Omental fat pad (tissue), 4 donors: ENCODE measurements around the gene PLAC1. TPM values are rescaled to one million over a fixed set of nuclear protein-coding genes. Genes with fewer than 3 reads are reported as not detected.

ENCODE experiments used
- ATAC-seq: fragments of 150-250 bp; one replicate; pipeline ENCODE4 v1.9.1; 2016; ENCODE audit warnings: mild to moderate bottlenecking, moderate library complexity; ENCODE audit not compliant: low FRiP score
- DNase-seq: peaks from one replicate; pipeline ENCODE4 v3.0.0-alpha.2; 2019; ENCODE audit warnings: low spot score
- total RNA-seq, 4 donors: library from RNA; depleted of rRNA; stranded (reverse); fragments of >200 nt; gene quantifications; one replicate each; pipeline ENCODE4 v1.1.0, GENCODE V29; 2016
- TF ChIP-seq, protein P1 (sequence below), 3 donors: fragments of 450-650 bp; IDR thresholded peaks; one replicate each; pipeline ENCODE4 v1.5.1; 2016 to 2017; ENCODE audit warnings: antibody characterized with exemption in 3 of 3, mild to moderate bottlenecking in 3 of 3, moderate library complexity in 2 of 3

Gene PLAC1
- total RNA-seq, 4 donors from 2014 or later = not detected

DNA sequence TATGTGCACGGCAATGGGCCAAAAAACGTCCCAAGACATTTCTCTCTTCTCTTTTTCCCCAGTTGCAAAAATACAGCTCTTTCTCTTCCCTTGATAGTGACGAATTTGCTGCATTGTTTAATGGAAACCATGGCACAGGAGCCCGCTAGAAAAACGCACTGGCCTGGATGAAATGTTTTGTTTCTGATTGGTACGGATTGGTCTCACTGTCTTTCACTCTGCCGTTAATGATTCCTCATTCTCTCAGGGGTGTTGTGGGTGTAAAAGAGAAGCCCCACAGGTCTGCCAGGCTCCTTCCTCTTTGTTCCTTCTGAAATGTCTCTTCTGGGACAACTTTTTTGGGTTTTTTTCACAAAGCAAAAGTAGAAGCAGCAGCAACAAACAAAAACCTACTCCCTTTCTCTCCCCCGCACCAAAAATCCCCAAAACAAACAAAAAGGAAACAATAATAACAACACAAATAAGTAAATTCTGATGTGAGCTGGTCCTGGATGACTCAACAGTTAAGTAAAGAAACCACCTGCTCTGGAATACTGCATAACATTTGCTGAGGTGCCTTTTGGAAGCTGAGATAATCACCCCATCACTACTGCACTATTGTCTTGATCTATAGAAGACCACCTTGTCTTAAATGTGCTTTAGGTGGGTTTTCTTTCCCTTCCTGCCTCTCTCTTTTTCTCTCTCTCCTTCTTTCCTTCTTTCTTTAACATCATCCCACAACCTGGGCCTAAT is 89.8 kb downstream of the PLAC1 start:
- DNase-seq = no peak
- TF ChIP-seq, protein P1, sequence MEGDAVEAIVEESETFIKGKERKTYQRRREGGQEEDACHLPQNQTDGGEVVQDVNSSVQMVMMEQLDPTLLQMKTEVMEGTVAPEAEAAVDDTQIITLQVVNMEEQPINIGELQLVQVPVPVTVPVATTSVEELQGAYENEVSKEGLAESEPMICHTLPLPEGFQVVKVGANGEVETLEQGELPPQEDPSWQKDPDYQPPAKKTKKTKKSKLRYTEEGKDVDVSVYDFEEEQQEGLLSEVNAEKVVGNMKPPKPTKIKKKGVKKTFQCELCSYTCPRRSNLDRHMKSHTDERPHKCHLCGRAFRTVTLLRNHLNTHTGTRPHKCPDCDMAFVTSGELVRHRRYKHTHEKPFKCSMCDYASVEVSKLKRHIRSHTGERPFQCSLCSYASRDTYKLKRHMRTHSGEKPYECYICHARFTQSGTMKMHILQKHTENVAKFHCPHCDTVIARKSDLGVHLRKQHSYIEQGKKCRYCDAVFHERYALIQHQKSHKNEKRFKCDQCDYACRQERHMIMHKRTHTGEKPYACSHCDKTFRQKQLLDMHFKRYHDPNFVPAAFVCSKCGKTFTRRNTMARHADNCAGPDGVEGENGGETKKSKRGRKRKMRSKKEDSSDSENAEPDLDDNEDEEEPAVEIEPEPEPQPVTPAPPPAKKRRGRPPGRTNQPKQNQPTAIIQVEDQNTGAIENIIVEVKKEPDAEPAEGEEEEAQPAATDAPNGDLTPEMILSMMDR (IDR thresholded peaks at IDR 0.05) = no peak
- no peak for ATAC-seq

DNA sequence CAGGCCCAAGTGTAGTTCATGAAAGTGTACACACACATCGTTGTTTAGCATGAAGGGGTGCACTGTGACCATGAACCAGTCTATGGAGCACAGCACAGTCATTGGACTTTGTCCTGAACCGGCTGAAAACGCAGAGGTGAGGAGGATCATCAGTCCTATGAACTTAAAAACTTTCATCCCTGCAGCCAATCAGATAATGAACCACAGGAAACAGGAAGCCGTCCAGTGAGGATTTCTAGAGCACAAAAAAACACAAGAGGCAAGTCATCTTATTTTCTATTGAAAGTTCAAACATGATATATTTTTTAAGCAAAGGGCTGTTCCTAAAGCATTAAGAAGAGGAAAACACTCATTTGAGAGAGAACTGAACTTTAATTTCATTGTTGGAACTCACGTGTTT is 91.8 kb downstream of the PLAC1 start:
- DNase-seq = no peak
- TF ChIP-seq, protein P1 (IDR thresholded peaks at IDR 0.05) = no peak
- ATAC-seq = no peak

GRCh38 chrX:134562002-134562401 is 96.3 kb downstream of the PLAC1 start:
- no peak for DNase-seq
- TF ChIP-seq, protein P1 (IDR thresholded peaks at IDR 0.05) = no peak
- no peak for ATAC-seq

DNA sequence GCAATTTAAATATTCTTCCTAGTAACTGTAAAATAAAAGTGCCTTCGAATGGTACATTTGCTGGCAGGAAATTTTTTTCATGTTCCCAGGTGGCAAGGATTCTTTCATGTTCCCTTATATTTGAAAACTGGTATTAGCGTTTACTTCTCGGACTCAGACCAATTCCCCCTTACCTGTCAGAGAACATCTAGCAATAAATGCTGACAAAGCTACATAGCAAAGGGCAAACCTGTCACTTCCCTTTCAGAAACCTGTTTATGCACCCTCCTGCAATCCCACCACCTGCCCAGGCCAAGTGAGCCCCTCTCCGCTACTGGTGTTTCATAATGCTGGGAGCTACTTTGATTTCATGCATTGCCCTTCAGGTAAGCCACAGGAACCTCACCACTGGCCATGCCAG is 100.1 kb downstream of the PLAC1 start:
- no peak for DNase-seq
- TF ChIP-seq, protein P1 (IDR thresholded peaks at IDR 0.05) = no peak
- no peak for ATAC-seq

GRCh38 chrX:134554291-134554690 is 104.0 kb downstream of the PLAC1 start:
- ATAC-seq = no peak
- TF ChIP-seq, protein P1 (IDR thresholded peaks at IDR 0.05) = no peak
- DNase-seq = no peak

- ATAC-seq = no peak
- no peak for DNase-seq
- TF ChIP-seq, protein P1 (IDR thresholded peaks at IDR 0.05) = no peak
Observed at GRCh38 chrX:134552351-134552750, 105.9 kb downstream of the PLAC1 start.

DNA sequence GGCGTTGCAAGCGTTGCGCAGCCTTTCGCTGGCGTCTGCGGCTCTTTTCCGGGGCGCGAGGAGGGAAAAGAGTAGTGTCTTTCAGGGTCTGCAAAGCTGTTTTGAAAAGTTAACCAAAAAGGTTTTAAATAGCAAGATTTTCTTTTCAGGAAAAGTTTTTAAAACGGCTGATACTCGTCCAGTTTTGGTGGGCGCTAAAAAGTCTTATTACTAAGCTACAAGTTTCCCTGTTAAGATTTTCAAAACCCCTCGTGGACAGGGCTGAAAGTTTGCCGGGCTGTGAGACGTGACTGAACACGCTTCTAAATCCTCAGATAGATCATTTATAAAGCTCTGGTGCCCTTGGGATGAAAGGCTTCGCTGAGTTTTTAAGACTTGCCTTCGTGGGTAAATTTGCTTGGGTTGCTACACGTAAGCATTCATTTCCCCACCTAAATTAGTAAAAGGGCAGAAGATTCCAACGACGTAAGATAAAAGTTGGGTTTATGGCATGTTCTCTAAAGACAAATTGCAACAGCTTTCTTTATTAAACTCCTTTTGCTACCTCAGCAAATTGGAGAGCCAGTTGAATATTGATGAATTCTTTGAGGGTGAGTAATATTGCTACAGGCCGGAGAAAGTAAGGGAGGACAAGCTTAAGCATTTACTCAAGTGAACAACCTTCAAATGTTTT is 106.8 kb downstream of the PLAC1 start:
- DNase-seq = no peak
- TF ChIP-seq, protein P1 (IDR thresholded peaks at IDR 0.05) = no peak
- no peak for ATAC-seq
